Nephron progenitor cell (in vitro differentiated cells): ENCODE measurements around the gene PRKAG3.
"Not testable (repeated sequence)": the region's sequence is repeated elsewhere in the genome, so short reads cannot be mapped to it uniquely, and the experiment has no call there.

Experiments
- DNase-seq: peaks from one replicate; pipeline ENCODE4 v3.0.0; 2021
- H3K27ac Mint-ChIP-seq: 2 replicates; pipeline ENCODE4 v1.8.0; 2021; ENCODE audit warnings: mild to moderate bottlenecking, moderate library complexity, mixed read lengths
- H3K27me3 Mint-ChIP-seq: 2 replicates; pipeline ENCODE4 v1.8.0; 2021; ENCODE audit warnings: mild to moderate bottlenecking, low read depth, mixed read lengths; ENCODE audit not compliant: poor library complexity
- H3K36me3 Mint-ChIP-seq: 2 replicates; pipeline ENCODE4 v1.8.0; 2021; ENCODE audit warnings: low read depth, mixed read lengths
- H3K4me1 Mint-ChIP-seq: 2 replicates; pipeline ENCODE4 v1.8.0; 2021; ENCODE audit warnings: mixed read lengths
- H3K4me3 Mint-ChIP-seq: 2 replicates; pipeline ENCODE4 v1.8.0; 2021; ENCODE audit warnings: mild to moderate bottlenecking, moderate library complexity, mixed read lengths
- H3K9me3 Mint-ChIP-seq: 2 replicates; pipeline ENCODE4 v1.8.0; 2021; ENCODE audit warnings: mild to moderate bottlenecking, moderate library complexity, mixed read lengths
- TF ChIP-seq, protein P1 (sequence below): fragments of 200-600 bp; sonication (generic); IDR thresholded peaks from 2 replicates; pipeline ENCODE4 v1.5.0; 2021; ENCODE audit warnings: antibody characterized with exemption

Gene PRKAG3

DNA sequence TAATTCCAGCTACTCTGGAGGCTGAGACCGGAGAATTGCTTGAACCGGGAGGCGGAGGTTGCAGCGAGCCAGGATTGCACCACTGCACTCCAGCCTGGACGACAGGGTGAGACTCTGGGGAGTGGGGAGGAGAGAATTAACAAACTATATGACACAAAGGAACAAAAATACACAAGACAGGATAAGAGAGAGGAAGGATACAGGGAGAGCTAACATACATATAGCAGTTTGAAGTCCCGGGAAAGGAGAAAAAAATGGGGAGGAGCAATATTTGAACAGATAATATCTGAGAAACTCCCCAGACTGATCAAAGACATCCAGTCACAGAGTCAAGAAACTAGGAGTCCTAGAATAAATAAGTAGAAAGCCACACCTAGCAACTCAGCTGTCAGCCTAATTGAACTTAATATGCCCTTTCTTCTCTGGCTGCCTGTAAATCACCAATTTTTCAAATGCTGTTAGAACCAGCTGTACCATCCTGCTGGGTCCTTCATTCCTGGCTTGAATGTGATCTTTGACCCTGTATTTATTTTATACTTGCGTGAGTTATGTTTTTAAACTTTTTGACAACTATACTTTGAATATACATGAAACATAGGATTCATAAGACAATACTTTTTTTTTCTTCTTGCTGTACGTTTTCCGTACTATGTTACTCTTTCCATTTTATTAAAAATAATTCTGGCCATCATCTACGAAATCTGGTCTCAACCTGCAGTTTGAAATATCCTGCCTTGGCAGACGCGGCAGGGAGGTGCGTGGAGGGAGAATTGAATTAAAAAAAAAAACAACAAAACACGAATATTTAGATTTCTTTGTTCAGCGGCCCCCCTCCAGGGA, 50.5 kb downstream of the PRKAG3 start:
- no peak for DNase-seq
- peak overlapping the region; percentile 83 for H3K4me3 Mint-ChIP-seq
- H3K27ac Mint-ChIP-seq: no peak overlapping the region
- peaks cover 14% of the 10 kb centered on the region for H3K9me3 Mint-ChIP-seq
- peaks cover 18% of the 10 kb centered on the region for H3K4me1 Mint-ChIP-seq
- H3K36me3 Mint-ChIP-seq: peaks cover 27% of the 10 kb centered on the region
- TF ChIP-seq, protein P1, sequence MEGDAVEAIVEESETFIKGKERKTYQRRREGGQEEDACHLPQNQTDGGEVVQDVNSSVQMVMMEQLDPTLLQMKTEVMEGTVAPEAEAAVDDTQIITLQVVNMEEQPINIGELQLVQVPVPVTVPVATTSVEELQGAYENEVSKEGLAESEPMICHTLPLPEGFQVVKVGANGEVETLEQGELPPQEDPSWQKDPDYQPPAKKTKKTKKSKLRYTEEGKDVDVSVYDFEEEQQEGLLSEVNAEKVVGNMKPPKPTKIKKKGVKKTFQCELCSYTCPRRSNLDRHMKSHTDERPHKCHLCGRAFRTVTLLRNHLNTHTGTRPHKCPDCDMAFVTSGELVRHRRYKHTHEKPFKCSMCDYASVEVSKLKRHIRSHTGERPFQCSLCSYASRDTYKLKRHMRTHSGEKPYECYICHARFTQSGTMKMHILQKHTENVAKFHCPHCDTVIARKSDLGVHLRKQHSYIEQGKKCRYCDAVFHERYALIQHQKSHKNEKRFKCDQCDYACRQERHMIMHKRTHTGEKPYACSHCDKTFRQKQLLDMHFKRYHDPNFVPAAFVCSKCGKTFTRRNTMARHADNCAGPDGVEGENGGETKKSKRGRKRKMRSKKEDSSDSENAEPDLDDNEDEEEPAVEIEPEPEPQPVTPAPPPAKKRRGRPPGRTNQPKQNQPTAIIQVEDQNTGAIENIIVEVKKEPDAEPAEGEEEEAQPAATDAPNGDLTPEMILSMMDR: no peak
- peaks cover 45% of the 10 kb centered on the region for H3K27me3 Mint-ChIP-seq

DNA sequence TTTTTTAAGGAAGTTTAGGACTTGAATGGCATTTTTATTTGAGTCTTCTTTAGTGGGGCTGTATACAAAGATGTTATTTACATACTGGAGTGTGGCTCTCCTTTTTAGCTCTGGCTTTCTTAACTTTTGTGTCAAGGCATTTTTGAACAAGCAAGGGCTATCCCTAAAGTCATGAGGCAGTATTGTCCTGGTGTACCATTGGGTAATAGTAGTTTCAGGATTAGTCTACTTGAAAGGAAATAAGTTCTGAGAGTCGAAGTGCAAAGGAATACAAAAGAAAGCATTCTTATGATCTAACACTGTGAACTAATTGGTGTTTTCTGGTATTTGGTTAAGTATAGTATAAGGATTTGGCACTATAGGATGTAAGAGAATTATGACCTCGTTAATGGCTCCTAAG, 51.6 kb downstream of the PRKAG3 start:
- H3K9me3 Mint-ChIP-seq: peaks cover 20% of the 10 kb centered on the region
- H3K27ac Mint-ChIP-seq: no peak overlapping the region
- TF ChIP-seq, protein P1: no peak
- H3K4me3 Mint-ChIP-seq: no peak overlapping the region
- peaks cover 42% of the 10 kb centered on the region for H3K27me3 Mint-ChIP-seq
- H3K4me1 Mint-ChIP-seq: peaks cover 18% of the 10 kb centered on the region
- peaks cover 35% of the 10 kb centered on the region for H3K36me3 Mint-ChIP-seq
- DNase-seq: no peak

DNA sequence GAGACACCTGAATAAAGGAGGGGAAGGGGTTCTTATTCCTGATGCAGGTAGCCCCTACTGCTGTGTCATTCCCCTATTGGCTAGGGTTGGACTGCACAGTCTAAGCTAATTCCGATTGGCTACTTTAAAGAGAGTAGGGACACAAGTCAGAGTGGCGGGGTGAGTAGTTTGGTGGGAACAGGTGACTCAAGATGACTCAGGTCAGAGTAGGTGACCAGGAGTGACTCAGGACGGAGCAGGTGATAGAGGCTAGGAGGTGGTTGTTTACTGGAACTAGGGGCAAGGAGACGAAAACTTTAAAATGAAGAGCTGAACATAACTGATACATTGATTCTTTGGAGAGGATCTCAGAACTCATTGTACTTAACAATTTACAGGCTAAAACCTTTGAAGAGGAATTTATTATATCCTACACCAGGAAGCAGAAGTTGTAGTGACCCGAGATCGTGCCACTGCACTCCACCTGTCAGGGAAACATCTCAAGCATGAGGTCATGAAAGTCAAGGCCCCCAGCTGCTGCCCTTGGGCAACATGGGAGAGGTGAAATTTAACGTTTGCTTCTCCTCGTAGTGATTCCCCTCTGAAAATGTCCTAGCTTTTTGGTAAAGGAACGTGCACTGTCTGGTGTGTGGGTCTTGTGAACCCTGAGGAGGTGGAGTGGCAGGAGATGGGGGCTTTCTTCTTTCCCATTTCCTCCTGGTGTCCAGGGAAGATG, 54.2 kb downstream of the PRKAG3 start:
- TF ChIP-seq, protein P1: no peak
- peaks cover 48% of the 10 kb centered on the region for H3K36me3 Mint-ChIP-seq
- H3K27me3 Mint-ChIP-seq: peaks cover 26% of the 10 kb centered on the region
- DNase-seq: no peak
- no peak overlapping the region for H3K27ac Mint-ChIP-seq
- peaks cover 15% of the 10 kb centered on the region for H3K4me1 Mint-ChIP-seq
- H3K4me3 Mint-ChIP-seq: no peak overlapping the region
- H3K9me3 Mint-ChIP-seq: peaks cover 29% of the 10 kb centered on the region

DNA sequence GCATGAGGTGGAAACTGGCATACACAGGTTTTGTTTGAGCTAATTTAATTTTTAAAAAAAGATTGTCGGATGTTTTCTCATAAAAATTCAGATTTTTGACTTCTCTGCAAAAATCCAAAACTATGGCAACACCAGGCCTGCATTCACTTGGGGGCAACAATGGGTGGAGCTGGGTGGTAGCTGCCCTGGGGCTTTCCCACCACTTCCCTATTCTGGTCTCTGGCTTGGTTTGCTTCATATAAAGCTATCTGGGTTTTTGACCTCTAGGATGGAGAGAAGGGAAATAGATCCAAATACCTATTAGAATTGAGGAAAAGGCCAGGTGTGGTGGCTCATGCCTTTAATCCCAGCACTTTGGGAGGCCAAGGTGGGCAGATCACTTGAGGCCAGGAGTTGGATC, 55.1 kb downstream of the PRKAG3 start:
- no peak for DNase-seq
- Mint-ChIP-seq H3K4me3 (no peak overlapping the region), H3K9me3 (peaks cover 35% of the 10 kb centered on the region), H3K27me3 (peaks cover 22% of the 10 kb centered on the region), H3K36me3 (peaks cover 56% of the 10 kb centered on the region), H3K27ac (no peak overlapping the region), H3K4me1 (peaks cover 10% of the 10 kb centered on the region)
- TF ChIP-seq, protein P1: no peak

DNA sequence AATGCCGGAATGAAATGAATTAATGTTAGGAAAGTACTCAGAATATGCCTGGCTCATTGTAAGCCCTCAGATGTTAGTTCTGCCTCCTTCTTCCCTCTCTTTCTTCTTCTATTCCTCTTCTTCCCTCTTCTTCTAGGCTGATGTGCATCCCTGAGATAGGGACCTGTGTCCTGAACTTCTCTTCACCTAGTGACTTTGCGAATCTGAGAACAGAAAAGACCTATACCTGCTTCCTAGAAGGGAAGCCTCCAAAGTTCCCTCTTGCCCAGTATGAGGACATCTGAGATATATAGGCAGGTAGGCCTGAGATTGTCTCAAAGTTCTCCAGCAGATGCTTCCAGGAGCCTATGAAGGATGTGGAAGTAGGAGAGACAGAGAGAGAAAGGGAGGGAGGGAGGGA, 57.7 kb downstream of the PRKAG3 start:
- Mint-ChIP-seq H3K27me3 (peaks cover 9% of the 10 kb centered on the region), H3K27ac (no peak overlapping the region), H3K36me3 (peaks cover 74% of the 10 kb centered on the region), H3K4me1 (no peaks in the 10 kb centered on the region), H3K4me3 (no peak overlapping the region), H3K9me3 (peaks cover 48% of the 10 kb centered on the region)
- TF ChIP-seq, protein P1: no peak
- DNase-seq: no peak

DNA sequence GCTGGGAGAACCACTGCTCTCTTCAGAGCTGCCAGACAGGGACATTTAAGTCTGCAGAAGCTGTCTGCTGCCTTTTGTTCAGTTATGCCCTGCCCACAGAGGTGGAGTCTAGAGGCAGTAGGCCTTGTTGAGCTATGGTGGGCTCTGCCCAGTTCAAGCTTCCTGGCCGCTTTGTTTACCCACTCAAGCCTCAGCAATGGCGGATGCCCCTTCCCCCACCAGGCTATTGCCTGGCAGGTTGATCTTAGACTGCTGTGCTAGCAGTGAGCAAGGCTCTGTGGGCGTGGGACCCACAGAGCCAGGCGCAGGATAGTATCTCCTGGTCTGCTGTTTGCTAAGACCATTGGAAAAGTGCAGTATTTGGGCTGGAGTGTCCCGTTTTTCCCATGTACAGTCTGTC, 58.8 kb downstream of the PRKAG3 start:
- not testable (repeated sequence) for H3K27ac Mint-ChIP-seq, H3K27me3 Mint-ChIP-seq, H3K4me3 Mint-ChIP-seq, DNase-seq, H3K4me1 Mint-ChIP-seq
- H3K36me3 Mint-ChIP-seq: peaks cover 74% of the 10 kb centered on the region
- H3K9me3 Mint-ChIP-seq: peaks cover 54% of the 10 kb centered on the region
